NB4 (cell line): ENCODE measurements around the gene TADA2B.

Experiments
- MYC ChIP-seq: IDR thresholded peaks from 2 replicates; pipeline ENCODE4 v1.6.1; 2011; ENCODE audit warnings: low read depth, low read length
- POLR2A ChIP-seq: IDR thresholded peaks from 2 replicates; pipeline ENCODE4 v1.6.1; 2011; ENCODE audit warnings: mild to moderate bottlenecking; ENCODE audit not compliant: insufficient read length; ENCODE audit errors: extremely low read depth
- TF ChIP-seq, protein P1 (sequence below): IDR thresholded peaks from one replicate; pipeline ENCODE4 v1.5.1; 2012; ENCODE audit warnings: low read depth, low read length
- TF ChIP-seq, protein P2 (sequence below): IDR thresholded peaks from 2 replicates; pipeline ENCODE4 v1.6.1; 2011; ENCODE audit warnings: low read depth, low read length

DNA sequence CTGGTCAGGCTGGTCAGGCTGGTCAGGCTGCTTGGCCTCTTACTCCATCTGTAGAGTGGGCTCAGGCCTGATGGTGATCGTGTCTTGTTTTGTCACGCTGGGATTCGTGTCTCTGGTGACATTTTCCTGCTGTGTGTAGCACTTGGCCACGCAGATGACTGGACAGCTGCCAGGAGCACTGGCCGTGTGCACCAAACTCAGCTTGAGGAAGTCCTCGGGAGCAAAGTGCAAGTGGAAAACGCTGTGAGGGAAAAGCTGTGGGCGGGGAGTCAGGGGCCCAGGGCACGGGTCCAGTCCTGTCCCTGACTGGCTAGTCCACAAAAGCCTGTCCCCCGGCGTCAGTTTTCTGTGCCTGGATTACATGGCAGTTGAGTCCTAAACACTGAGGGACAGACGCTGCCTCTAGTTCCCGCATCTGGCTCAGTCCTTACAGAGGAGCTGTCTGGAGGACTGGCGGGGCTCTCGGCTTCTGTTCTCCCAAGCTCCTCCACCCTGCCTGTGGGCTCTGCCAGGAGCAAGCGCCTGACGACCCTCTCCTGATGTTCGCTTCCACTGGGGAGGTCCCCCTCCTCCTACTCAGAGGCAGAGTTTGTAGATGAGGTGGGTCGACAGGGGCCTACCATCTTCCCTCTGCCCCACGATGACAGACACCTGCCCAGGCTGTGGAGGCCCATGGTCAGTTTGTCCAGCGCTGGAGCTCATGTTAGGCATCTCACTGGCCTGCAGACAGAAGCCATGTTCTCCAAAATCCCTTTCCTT is 60.6 kb downstream of the TADA2B start:
- TF ChIP-seq, protein P1, sequence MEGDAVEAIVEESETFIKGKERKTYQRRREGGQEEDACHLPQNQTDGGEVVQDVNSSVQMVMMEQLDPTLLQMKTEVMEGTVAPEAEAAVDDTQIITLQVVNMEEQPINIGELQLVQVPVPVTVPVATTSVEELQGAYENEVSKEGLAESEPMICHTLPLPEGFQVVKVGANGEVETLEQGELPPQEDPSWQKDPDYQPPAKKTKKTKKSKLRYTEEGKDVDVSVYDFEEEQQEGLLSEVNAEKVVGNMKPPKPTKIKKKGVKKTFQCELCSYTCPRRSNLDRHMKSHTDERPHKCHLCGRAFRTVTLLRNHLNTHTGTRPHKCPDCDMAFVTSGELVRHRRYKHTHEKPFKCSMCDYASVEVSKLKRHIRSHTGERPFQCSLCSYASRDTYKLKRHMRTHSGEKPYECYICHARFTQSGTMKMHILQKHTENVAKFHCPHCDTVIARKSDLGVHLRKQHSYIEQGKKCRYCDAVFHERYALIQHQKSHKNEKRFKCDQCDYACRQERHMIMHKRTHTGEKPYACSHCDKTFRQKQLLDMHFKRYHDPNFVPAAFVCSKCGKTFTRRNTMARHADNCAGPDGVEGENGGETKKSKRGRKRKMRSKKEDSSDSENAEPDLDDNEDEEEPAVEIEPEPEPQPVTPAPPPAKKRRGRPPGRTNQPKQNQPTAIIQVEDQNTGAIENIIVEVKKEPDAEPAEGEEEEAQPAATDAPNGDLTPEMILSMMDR, result no peak
- TF ChIP-seq POLR2A (no peak), MYC (no peak)
- TF ChIP-seq, protein P2, sequence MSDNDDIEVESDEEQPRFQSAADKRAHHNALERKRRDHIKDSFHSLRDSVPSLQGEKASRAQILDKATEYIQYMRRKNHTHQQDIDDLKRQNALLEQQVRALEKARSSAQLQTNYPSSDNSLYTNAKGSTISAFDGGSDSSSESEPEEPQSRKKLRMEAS, result no peak
